HG02884 (cell line): ENCODE data around the gene LRRC8C.
"Not testable (repeated sequence)": the region's sequence is repeated elsewhere in the genome, so short reads cannot be mapped to it uniquely, and the experiment has no call there.

Source experiments
- ATAC-seq: cut with Tn5 transposase; IDR thresholded peaks from one replicate; pipeline ENCODE4 v1.9.1; 2021; ENCODE audit warnings: mild to moderate bottlenecking, moderate library complexity; ENCODE audit not compliant: unreplicated experiment

The LRRC8C gene

GRCh38 chr1:89701746-89702241, 68.9 kb downstream of the LRRC8C start:
- ATAC-seq: no peak

DNA sequence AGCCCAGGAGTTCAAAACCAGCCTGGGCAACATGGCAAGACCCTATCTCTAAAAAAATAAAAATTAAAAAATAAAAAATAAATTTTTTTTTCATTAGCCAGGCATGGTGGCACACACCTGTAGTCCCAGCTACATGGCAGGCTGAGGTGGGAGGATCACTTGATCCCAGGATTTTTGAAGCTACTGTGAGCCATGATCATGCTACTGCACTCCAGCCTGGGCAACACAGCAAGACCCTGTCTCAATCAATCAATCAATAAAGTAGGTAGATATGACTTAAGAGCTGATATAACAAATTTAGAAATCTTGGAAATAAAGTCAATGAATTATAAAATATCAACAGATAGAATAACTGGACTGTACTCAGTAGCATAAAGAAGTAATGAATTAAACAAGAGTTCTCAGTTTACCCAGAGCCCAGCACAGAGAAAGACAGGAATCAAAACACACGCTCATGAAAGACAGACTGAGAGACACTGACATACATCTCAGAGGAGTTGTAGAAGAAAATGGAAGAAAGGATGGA, 69.7 kb downstream of the LRRC8C start:
- no peak for ATAC-seq

DNA sequence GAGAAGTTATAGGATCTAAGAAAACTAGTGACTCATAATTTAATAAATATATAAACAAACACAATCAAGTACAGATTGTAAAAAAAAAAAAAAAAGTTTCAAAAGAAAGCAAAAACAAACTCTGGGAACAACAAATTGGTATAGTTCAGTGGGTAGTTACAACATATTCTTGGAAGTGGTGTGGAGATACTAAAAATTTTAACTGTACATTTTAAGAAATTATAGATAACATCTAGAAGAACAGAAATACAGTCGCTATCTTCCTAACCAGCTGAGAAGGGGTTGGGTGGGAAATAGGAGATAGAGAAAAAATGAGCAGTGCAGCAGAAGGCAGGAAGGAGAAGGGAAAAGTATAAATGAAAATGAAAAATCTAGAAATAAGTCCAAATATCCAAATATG, 70.5 kb downstream of the LRRC8C start:
- no peak for ATAC-seq

DNA sequence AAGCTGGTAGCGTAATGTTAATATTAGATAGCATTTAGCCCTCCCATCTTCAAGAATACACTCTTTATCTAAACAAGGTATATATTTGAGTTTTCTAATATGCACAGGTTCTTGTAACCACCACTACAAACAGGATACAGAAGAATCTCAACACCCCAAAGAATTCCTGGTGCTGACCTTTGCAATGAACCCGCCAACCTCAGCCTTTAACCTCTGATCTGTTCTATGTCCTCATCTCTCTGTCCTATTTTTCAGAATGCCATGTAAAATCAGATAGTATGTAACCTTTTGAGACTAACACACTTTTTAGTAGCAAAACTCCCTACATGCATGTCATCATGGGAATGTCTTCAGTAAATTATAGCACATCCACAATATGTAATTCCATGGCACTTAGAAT, 71.1 kb downstream of the LRRC8C start:
- no peak for ATAC-seq

DNA sequence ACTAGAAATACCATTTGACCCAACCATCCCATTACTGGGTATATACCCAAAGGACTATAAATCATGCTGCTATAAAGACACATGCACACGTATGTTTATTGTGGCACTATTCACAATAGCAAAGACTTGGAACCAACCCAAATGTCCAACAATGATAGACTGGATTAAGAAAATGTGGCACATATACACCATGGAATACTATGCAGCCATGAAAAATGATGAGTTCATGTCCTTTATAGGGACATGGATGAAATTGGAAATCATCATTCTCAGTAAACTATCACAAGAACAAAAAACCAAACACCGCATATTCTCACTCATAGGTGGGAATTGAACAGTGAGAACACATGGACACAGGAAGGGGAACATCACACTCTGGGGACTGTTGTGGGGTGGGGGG, 72.0 kb downstream of the LRRC8C start:
- ATAC-seq: not testable (repeated sequence)

GRCh38 chr1:89705901-89706699, 73.2 kb downstream of the LRRC8C start:
- ATAC-seq: peak; percentile 74

- ATAC-seq: peak; percentile 20
Measured at GRCh38 chr1:89706700-89707012, 73.7 kb downstream of the LRRC8C start.

DNA sequence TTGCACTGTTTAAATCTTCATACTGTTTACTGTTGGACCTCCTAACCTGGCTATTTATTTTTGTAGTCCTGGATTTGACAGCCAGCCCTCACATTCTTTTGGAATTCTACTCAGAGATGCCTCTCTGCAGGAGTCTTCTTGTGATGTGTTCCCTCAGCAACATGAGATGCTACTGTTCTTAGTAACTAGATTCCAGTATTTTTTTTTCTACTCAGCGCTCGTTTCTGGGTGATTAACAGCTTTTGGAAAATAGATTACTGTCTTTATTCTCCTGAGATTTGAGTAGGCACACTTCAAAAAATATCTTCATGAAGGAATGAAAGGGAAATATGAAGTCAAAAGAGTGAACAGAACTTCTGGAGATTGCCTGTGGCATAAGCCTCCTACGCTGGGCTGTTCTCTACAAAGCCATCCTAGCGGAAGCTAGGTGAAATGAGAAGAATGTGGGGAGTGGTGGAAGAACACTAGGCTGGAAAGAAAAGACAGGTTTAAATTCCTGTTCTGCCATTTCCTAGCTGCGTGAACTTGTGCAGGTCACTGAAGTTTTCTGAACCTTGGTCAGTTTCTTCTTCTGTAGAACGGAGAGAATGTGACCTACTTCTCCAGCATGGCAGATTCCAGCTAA, 75.9 kb downstream of the LRRC8C start:
- ATAC-seq: no peak

- ATAC-seq: no peak
Measured at GRCh38 chr1:89710498-89711139, 77.7 kb downstream of the LRRC8C start.

- no peak for ATAC-seq
Measured at GRCh38 chr1:89711140-89711778, 78.3 kb downstream of the LRRC8C start.

GRCh38 chr1:89712420-89712819, 79.5 kb downstream of the LRRC8C start:
- ATAC-seq: no peak

GRCh38 chr1:89715677-89716076, 82.8 kb downstream of the LRRC8C start:
- no peak for ATAC-seq

DNA sequence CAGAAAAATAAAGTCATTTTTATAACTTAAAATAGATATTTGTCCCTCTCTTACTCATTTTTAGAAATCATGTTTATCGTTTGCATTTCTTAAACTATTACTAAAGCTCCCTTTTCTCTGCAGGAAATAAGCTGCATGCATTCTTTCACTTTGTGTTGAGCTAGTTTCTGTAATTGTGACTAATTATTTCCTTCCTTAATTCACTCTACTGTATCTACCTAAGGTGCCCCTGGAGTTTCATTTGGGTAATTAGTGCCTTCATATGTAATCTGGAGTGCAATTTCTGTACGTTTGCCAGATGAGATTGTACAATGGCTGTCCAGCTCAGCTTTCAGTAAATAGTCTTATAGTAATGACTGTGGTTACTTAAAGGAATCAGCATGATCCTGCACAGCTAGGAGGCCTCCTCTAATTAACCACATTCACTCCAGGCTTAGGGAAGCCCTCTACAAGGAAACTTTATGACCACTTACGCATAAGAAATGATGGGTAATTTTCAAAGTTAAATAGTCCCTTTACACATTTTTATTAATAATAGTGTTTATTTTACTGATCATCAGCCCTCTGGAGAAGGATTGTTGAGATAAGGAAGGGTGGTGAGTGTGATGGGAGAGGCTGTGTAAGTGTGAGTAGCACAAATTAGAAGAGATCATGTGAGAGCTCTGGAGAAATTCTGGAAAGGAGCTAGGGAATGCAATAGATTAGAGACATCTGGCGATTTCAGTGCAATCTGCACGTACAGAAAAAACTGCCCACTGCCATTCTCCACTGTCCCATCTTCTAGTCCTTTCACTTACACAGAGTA, 86.8 kb downstream of the LRRC8C start:
- peak; percentile 88 for ATAC-seq

DNA sequence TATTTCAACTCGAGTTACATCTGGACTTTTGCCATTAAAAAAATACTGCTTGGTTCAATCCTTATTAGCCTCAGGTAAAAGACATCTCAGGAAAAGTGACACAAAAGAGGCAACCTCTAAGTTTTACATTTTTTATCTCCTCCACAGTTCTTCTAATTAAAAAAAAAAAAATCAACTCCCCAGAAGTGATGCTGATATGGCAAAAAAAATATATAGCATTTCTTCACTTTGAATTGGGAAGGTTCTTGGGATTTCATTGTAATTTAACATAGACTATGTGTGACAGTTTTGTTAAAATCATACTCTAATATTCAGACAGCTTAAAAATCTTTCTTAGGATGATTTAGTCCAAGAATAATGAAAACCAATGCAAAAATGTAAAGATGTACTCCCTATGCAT, 87.9 kb downstream of the LRRC8C start:
- no peak for ATAC-seq

DNA sequence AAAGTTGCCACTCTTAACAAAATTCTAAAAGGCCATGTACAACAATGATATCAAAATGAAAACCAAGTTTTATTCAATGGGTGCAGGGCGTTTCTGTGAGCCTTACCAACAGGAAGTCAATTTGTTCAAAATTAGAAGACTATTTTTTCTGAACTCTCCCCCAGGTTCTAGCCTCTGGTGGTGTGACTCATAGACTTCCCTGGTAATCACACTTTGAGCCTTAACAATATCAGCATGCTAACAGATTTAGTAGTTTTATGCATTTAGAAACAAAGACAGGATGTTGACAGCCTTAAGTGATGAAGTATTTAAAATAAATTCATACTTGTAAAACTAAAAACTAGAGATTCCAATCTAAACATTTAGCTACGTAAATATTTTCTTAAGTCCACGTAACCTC, 88.4 kb downstream of the LRRC8C start:
- ATAC-seq: no peak

DNA sequence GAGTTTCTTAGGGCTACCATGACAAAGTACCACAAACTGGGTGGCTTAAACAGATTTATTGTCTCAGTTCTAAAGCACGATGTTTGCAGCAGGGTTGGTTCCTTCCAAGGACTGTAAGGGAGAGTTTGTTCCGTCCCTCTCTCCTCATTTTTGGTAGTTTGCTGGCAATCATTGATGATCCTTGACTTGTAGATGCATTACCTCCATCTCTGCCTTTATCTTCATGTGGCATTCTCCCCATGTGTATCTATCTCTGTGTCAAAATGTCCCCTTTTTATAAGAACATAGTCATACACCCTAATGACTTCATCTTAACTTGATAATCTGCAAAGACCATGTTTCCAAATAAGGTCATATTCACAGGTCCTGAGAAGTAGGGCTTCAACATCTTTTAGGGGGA, 90.2 kb downstream of the LRRC8C start:
- ATAC-seq: no peak

- ATAC-seq: no peak
Measured at GRCh38 chr1:89723863-89724262, 90.9 kb downstream of the LRRC8C start.

- peak; percentile 75 for ATAC-seq
Measured at GRCh38 chr1:89724369-89725010, 91.6 kb downstream of the LRRC8C start.

GRCh38 chr1:89725011-89725370, 92.1 kb downstream of the LRRC8C start:
- ATAC-seq: no peak

- ATAC-seq: no peak
Measured at GRCh38 chr1:89725631-89726030, 92.7 kb downstream of the LRRC8C start.
